GM12873 (cell line): ENCODE results near the gene ONECUT3.

Source experiments
- CTCF ChIP-seq: IDR thresholded peaks from 2 replicates; pipeline ENCODE4 v1.5.1; 2012; ENCODE audit warnings: low read depth, mild to moderate bottlenecking, moderate library complexity, low read length, control low read depth; ENCODE audit not compliant: insufficient read depth; ENCODE audit errors: missing control alignments

Gene ONECUT3

GRCh38 chr19:1717970-1718264, 35.4 kb upstream of the ONECUT3 start:
- TF ChIP-seq CTCF, result no peak

DNA sequence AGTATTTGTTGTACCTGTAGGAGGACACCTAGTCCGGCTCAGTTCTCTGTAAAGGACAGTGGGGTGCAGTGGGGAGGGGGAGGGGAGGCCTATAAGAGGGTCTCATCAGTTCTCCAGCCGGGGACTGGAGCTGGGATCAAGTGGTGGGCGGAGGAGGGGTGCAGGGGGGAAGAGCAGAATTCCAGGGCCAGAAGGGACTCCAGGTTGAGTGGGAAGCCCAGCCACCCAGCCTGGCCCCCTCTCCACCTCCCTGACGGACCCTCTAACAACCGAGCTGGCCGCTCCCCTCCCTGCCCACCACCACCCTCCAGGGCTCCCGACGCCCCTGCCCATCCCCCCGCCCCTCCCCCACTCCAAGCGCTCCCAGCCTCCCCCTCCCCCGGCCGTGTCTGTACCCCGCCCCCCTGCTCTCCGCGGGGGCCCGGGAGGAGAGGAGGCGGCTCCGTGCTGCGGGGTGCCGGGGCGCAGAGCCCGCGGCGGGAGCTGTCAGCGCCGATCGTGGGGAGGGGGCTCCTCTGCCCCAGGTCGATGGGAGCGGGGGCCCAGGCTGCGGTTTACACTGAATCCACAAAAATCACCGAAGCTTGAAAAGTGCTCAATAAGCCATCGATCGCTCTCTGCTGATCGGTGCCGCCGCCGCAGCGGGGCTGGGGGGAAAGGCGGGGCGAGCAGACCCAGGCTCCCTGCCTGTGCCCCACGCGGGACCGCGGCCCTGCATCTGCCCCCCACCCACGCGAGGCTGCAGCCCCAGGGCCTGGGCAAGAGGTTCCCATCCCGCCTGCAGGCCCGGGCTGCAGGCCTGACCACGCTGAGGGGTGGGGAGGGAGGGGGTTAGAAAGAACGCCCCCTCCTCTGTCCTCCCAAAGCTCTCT, 34.6 kb upstream of the ONECUT3 start:
- TF ChIP-seq CTCF, result no peak

DNA sequence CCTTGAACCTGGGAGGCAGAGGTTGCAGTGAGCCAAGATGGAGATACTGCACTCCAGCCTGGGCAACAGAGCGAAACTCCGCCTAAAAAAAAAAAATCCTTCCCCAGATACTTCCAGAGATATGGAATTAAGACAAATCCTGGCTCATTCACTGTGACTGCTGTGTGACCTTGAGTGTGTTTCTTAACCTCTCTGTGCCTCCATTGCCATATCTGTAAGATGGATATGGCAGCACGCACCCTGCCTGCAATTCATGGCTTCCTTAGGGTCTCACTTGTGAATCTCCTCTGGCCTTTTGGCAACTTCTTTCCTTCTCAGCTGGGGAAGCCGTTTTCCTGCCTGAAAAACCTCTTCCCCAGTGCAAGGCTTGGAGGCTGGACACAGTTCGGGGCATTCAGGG, 33.8 kb upstream of the ONECUT3 start:
- no peak for TF ChIP-seq CTCF

DNA sequence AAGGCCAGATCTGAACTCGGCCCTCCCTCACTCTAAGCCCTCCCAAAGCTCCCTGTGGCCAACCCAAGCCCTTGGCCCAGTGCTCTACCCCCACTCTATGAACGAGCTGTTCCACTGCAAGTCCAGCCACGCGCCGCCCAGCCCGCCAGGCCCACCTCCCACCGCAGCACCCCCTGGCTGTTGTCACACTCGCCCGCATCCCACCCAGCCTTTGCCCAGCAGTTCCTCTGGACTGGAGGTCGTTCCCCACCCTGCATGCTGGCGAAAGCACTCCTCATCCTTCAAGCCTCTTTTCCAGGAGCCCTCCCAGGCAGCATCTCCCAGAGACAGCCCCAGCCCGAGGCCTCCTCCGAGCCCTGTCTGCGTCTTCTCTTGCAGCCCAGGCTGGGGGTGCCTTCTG, 33.1 kb upstream of the ONECUT3 start:
- no peak for TF ChIP-seq CTCF

GRCh38 chr19:1725100-1726064, 27.9 kb upstream of the ONECUT3 start:
- no peak for TF ChIP-seq CTCF

GRCh38 chr19:1728816-1729567, 24.3 kb upstream of the ONECUT3 start:
- no peak for TF ChIP-seq CTCF

DNA sequence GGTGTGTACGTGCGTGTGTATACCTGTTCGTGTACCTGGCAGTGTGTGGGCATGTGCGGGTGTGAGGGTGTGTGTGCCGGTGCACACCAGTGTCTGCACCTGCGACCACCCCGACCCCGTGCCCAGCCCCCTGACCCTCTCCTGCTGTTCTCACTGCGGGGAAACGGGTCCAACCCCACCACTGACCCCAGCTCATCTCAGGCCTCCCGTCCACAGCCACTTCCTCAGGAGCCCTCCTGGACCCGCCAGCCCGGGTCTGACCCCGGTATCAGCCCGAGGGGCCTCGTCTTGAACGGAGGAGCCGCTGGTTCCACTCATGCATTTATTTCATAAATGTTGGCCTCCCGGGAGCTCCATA, 23.8 kb upstream of the ONECUT3 start:
- no peak for TF ChIP-seq CTCF
